CD4-positive, alpha-beta T cell (primary cell): Measurements from ENCODE around the gene LACC1. TPM values are rescaled to one million over a fixed set of nuclear protein-coding genes. Genes with fewer than 3 reads are reported as not detected.

Experiments used
- ATAC-seq: fragments of 200-7000 bp; cut with Tn5 transposase; one replicate; pipeline ENCODE4 v1.10.0; 2022; ENCODE audit warnings: mild to moderate bottlenecking; ENCODE audit not compliant: poor library complexity
- CTCF ChIA-PET: fragments of 350-600 bp; sonication (Branson Sonifier 250); formaldehyde crosslinking; loops from one replicate; lab custom pipeline; 2021; ENCODE audit warnings: antibody characterized with exemption, inconsistent platforms; lab: Charles Lee
- POLR2A ChIA-PET: fragments of 350-600 bp; sonication (Branson Sonifier 250); formaldehyde crosslinking; loops from one replicate; lab custom pipeline; 2021; ENCODE audit warnings: antibody characterized with exemption, inconsistent platforms; lab: Charles Lee
- DNase-seq, 14 experiments: peaks; one replicate each; pipeline ENCODE4 v3.0.0-alpha.2; 2013 to 2020; ENCODE audit warnings: mixed read lengths in 2 of 14
- H3K27ac ChIP-seq, 2 donors: one replicate each; pipeline versions ENCODE4 v1.5.1 to v1.7.0; 2013; ENCODE audit warnings: low read length in 2 of 2, low read depth in 1 of 2, mild to moderate bottlenecking in 1 of 2
- H3K27me3 ChIP-seq, 2 experiments: 1 replicate in 1 of 2; 2 replicates in 1 of 2; pipeline versions ENCODE4 v1.6.1 to v1.7.0; 2013; ENCODE audit warnings: low read length in 2 of 2, control low read depth in 1 of 2, mild to moderate bottlenecking in 1 of 2, moderate library complexity in 1 of 2; ENCODE audit not compliant: insufficient read depth in 2 of 2, control insufficient read depth in 1 of 2
- H3K36me3 ChIP-seq: one replicate; pipeline ENCODE4 v1.6.1; 2013; ENCODE audit warnings: low read length, control low read depth; ENCODE audit not compliant: insufficient read depth
- H3K4me1 ChIP-seq: one replicate; pipeline ENCODE4 v1.6.1; 2013; ENCODE audit warnings: low read length, control low read depth; ENCODE audit not compliant: insufficient read depth
- H3K4me3 ChIP-seq: one replicate; pipeline ENCODE4 v1.5.1; 2013; ENCODE audit warnings: mild to moderate bottlenecking, low read length, moderate library complexity
- H3K9me3 ChIP-seq, 2 experiments: 1 replicate in 1 of 2; 2 replicates in 1 of 2; pipeline versions ENCODE4 v1.6.1 to v1.7.0; 2013; ENCODE audit warnings: low read length in 2 of 2, mild to moderate bottlenecking in 2 of 2, control low read depth in 1 of 2, moderate library complexity in 1 of 2; ENCODE audit not compliant: control insufficient read depth in 1 of 2, insufficient read depth in 1 of 2
- H3K27ac Mint-ChIP-seq: one replicate; pipeline ENCODE4 v1.8.0; 2020; ENCODE audit warnings: mixed read lengths
- H3K27me3 Mint-ChIP-seq: one replicate; pipeline ENCODE4 v1.8.0; 2021; ENCODE audit warnings: mixed read lengths
- H3K36me3 Mint-ChIP-seq: one replicate; pipeline ENCODE4 v1.8.0; 2021; ENCODE audit warnings: low read depth, mixed read lengths
- H3K4me1 Mint-ChIP-seq: one replicate; pipeline ENCODE4 v1.8.0; 2021; ENCODE audit warnings: low read depth, mixed read lengths
- H3K4me3 Mint-ChIP-seq: one replicate; pipeline ENCODE4 v1.8.0; 2020; ENCODE audit warnings: mild to moderate bottlenecking, mixed read lengths
- H3K9me3 Mint-ChIP-seq: one replicate; pipeline ENCODE4 v1.8.0; 2020; ENCODE audit warnings: mixed read lengths
- CTCF ChIP-seq: fragments of 200-600 bp; IDR thresholded peaks from one replicate; pipeline ENCODE4 v1.8.0; 2022; ENCODE audit warnings: antibody characterized with exemption, mild to moderate bottlenecking
- intact Hi-C, 2 experiments: fragments of 100-400 bp; cut with DNase I in 1 of 2; cut with micrococcal nuclease in 1 of 2; formaldehyde crosslinking; loops; one replicate each; pipeline versions ENCODE4 v1.15.1 to v1.9.0; 2023 to 2025; cut with DNase I, micrococcal nuclease
- polyA plus RNA-seq, 2 donors: library from polyadenylated mRNA; unstranded; fragments of 120-200 nt; gene quantifications; one replicate each; pipeline ENCODE4 v1.2.1, GENCODE V29; 2013
- total RNA-seq, 174 experiments: library from RNA in 2 of 174; stranded (reverse) in 2 of 174; gene quantifications; one replicate each; pipeline ENCODE4 v1.2.3 and lab custom pipeline; 2021 to 2026

LACC1 gene
- under 1 TPM; 0.93 to 0.95 TPM for total RNA-seq
- polyA plus RNA-seq (2013, experiment 1 of 2), result 2.1 TPM
- 2.5 TPM for polyA plus RNA-seq (2013, experiment 2 of 2)
- total RNA-seq (lab: John Stamatoyannopoulos, UW), result 1.4 to 16.6 (median 5.6) reads per million in 172 experiments

- H3K36me3 Mint-ChIP-seq, result no peaks in the 10 kb centered on the region
- Histone ChIP-seq H3K36me3 (no peaks in the 10 kb centered on the region), H3K27ac (peak within 1 kb of the TSS; percentile 46 to 58), H3K27me3 (no peaks in the 10 kb centered on the region), H3K4me1 (peaks cover 16% of the 10 kb centered on the region), H3K9me3 (no peaks in the 10 kb centered on the region), H3K4me3 (peak within 1 kb of the TSS; percentile 76)
- ChIA-PET POLR2A (interaction anchor here (0.6 to 1.5 kb wide), 4 partner anchors 28 to 901 kb away, joined by 3 to 8 read pairs (median 4); no protein-coding TSS in a partner anchor), CTCF (interaction anchor here (1.2 kb wide), 1 partner anchor 557 kb away, joined by 3 read pairs; no protein-coding TSS in a partner anchor)
- intact Hi-C loops, result loop anchor here (10.0 kb wide), 3 partner anchors 805 to 1285 kb away; no protein-coding TSS in a partner anchor
- H3K4me1 Mint-ChIP-seq, result peaks cover 16% of the 10 kb centered on the region
- ATAC-seq, result peak; percentile 58
- peaks cover 11% of the 10 kb centered on the region for H3K27me3 Mint-ChIP-seq
- DNase-seq, result peak in 13 of 14 experiments; percentile 6 to 69 (median 25)
- H3K27ac Mint-ChIP-seq, result peak within 1 kb of the TSS; percentile 79
- H3K4me3 Mint-ChIP-seq, result peak within 1 kb of the TSS; percentile 91
- no peak for TF ChIP-seq CTCF
- no peaks in the 10 kb centered on the region for H3K9me3 Mint-ChIP-seq
These were observed at the start of gene LACC1 for GRCh38 chr13:43879755-43880181. TSS of gene LACC1 (plus strand) at chr13:43879904. CDS start at chr13:43880986, 1,082 bp downstream.

- DNase-seq, result peak in 2 of 14 experiments; percentile 13 to 14
- Mint-ChIP-seq H3K27me3 (peaks cover 10% of the 10 kb centered on the region), H3K27ac (no peak overlapping the region), H3K36me3 (no peaks in the 10 kb centered on the region), H3K4me3 (no peak overlapping the region), H3K4me1 (no peaks in the 10 kb centered on the region), H3K9me3 (no peaks in the 10 kb centered on the region)
- intact Hi-C loops, result no loop called here
- CTCF ChIA-PET, result no interaction called here
- H3K27ac ChIP-seq, result no peak overlapping the region
- no peak for TF ChIP-seq CTCF
- no peaks in the 10 kb centered on the region for H3K4me1 ChIP-seq
- H3K9me3 ChIP-seq, result no peaks in the 10 kb centered on the region
- POLR2A ChIA-PET, result no interaction called here
- H3K36me3 ChIP-seq, result no peaks in the 10 kb centered on the region
- no peak overlapping the region for H3K4me3 ChIP-seq
- no peaks in the 10 kb centered on the region for H3K27me3 ChIP-seq
- ATAC-seq, result no peak
These were observed 49.2 kb upstream of the LACC1 start for GRCh38 chr13:43830497-43830881.

- ChIA-PET CTCF (no interaction called here), POLR2A (no interaction called here)
- Histone ChIP-seq H3K27me3 (no peaks in the 10 kb centered on the region), H3K27ac (no peak overlapping the region), H3K4me3 (no peak overlapping the region), H3K9me3 (no peaks in the 10 kb centered on the region), H3K4me1 (no peaks in the 10 kb centered on the region), H3K36me3 (no peaks in the 10 kb centered on the region)
- Mint-ChIP-seq H3K27ac (no peak overlapping the region), H3K4me3 (no peak overlapping the region), H3K9me3 (no peaks in the 10 kb centered on the region), H3K4me1 (no peaks in the 10 kb centered on the region), H3K27me3 (peaks cover 10% of the 10 kb centered on the region), H3K36me3 (no peaks in the 10 kb centered on the region)
- intact Hi-C loops, result no loop called here
- ATAC-seq, result no peak
- no peak for DNase-seq
- TF ChIP-seq CTCF, result no peak
These were observed 48.6 kb upstream of the LACC1 start for GRCh38 chr13:43831088-43831487.
